NOMO-1 treated with DMSO at 0.1 percent for 48 hours (cell line): ENCODE data around the gene GAS2L1.

Experiments used
- DNase-seq: peaks from one replicate; lab custom pipeline; 2025; ENCODE audit not compliant: unreplicated experiment; lab: John Stamatoyannopoulos, UW

GAS2L1 gene

GRCh38 chr22:29308791-29309262 is 2.4 kb downstream of the GAS2L1 start:
- no peak for DNase-seq

DNA sequence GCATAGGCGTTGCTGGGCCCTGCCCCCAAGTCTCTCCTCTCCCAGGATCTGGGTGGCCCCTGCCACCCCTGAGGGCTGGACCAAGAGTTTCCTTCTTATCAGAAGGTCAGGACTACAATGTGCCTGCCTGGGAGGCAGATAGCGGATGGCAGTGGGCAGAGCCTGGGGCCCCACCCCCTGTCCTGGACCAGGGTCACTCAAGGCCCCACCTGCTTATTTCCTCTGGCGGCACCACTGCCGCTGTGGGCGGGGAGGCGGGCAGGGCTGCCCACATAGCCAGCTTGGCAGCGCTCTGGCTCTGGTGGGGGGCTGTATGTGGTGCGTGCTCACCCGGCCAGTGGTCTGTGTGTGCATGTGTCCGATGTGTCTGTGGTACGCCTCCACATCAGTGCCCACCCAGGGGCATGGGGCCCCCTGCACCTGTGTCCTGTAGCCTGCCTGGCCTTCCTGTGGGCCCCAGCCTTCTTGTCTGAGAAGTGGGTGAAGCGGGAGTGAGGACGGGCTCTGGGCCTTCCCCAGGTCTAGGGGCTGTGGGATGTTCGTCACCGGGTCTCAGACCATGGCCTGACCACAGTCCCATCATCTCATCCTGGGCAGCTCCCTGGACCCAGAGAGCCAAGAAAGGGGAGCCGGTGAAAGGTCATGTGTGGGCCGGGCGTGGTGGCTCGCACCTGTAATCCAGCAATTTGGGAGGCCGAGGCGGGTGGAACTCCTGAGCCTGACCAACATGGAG is 3.0 kb downstream of the GAS2L1 start:
- no peak for DNase-seq

GRCh38 chr22:29310065-29310862 is 3.8 kb downstream of the GAS2L1 start:
- no peak for DNase-seq

- DNase-seq = peak; percentile 69
Observed at GRCh38 chr22:29310863-29311339, 4.5 kb downstream of the GAS2L1 start.

DNA sequence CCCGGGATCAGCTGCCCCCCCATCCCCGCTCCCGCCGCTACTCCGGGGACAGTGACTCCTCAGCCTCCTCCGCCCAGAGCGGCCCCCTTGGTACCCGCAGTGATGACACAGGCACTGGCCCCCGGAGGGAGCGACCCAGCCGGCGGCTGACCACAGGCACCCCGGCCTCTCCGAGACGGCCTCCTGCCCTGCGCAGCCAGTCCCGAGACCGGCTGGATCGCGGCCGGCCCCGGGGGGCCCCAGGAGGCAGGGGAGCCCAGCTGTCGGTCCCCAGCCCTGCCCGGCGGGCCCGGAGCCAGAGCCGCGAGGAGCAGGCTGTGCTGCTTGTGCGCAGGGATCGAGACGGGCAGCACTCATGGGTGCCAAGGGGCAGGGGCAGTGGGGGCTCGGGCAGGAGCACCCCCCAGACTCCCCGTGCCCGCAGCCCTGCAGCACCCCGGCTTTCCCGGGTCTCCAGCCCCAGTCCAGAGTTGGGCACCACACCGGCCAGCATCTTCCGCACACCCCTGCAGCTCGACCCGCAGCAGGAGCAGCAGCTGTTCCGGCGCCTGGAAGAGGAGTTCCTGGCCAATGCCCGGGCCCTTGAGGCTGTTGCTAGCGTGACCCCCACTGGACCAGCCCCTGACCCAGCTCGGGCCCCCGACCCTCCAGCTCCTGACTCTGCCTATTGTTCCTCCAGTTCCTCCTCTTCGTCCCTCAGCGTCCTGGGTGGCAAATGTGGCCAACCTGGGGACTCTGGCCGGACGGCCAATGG is 5.2 kb downstream of the GAS2L1 start:
- DNase-seq = no peak

DNA sequence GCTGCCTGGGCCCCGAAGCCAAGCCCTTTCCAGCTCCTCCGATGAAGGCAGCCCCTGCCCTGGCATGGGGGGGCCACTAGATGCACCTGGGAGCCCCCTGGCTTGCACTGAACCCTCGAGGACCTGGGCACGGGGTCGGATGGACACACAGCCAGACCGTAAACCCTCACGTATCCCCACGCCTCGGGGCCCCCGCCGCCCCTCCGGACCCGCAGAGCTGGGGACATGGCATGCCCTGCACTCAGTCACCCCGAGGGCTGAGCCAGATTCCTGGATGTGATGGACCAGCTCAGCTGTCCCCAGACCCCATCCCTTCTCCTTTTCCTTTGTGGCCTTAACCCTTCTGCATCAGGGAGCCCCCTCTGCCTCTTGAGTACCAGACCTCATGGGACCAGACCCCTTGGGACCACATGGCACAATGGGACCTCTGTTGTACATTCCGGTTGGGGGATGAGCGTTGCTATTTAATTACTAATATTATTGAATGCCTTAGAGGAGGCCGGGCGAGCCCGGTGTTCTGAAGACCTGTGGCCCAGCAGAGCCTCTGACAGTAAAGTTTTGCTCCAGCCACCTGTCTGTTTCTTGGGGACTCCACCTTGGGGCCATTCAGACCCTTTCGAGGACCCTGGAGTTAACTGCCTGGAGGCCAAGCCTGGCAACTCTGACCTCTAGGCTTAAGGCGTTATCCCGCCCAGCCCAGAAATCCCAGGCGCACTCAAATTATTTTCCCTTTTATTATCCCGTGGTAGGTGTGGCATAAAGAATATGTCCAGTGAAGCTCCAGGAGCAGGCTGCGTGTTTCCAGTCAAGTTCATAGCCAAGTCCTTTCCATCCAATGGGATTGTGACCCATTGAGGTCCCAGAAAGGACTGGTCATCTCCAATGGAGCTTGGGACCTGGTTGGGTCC is 6.0 kb downstream of the GAS2L1 start:
- DNase-seq = no peak

GRCh38 chr22:29313126-29313575 is 6.7 kb downstream of the GAS2L1 start:
- no peak for DNase-seq

DNA sequence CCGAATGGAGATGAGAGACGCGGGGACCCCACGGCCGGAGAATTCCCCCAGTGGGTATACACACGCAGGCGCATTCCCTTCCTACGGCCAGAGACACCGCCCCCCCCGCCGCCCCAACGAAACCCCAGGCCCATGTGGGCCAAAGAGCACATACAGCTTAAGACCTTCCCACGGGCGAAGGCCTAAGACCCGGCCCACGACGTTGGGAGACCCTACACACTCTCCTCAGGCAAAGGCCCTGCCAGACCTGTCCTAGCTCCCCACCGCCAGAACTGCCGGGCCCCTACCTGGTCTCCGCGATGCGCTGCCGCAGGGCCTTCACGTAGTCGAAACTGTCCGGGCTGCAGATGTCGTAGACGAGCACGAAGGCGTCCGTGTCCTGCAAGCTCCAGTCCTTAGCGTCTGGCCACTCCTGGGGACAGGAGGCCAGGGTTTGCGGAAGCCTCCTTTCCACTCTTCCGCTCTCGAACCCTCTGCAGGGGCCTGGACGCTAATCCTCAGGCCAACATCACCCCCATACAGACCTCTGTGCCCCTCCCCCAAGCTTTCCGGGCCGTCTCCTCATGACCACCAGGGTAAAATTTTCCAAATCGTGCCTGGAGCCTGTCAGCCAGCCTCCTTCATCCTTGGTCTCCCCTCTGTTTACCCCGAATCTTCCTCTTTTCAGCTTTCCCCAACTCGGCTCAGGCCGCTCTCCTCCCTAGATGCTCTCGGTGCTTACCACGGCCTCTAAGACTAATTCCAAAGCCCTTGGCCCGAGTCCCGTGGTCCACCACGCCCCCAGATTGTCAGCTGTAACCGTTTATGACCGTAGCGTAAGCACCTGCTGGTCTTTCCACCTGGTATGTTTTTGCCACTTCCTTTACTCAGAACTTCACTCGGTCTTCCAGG is 7.4 kb downstream of the GAS2L1 start:
- DNase-seq = no peak

- no peak for DNase-seq
Observed at GRCh38 chr22:29314537-29315285, 8.3 kb downstream of the GAS2L1 start.

- no peak for DNase-seq
Observed at GRCh38 chr22:29315286-29316140, 9.1 kb downstream of the GAS2L1 start, which contains the start of gene RASL10A. TSS of gene RASL10A (minus strand) at chr22:29315697. CDS start at chr22:29315246, 451 bp downstream.

DNA sequence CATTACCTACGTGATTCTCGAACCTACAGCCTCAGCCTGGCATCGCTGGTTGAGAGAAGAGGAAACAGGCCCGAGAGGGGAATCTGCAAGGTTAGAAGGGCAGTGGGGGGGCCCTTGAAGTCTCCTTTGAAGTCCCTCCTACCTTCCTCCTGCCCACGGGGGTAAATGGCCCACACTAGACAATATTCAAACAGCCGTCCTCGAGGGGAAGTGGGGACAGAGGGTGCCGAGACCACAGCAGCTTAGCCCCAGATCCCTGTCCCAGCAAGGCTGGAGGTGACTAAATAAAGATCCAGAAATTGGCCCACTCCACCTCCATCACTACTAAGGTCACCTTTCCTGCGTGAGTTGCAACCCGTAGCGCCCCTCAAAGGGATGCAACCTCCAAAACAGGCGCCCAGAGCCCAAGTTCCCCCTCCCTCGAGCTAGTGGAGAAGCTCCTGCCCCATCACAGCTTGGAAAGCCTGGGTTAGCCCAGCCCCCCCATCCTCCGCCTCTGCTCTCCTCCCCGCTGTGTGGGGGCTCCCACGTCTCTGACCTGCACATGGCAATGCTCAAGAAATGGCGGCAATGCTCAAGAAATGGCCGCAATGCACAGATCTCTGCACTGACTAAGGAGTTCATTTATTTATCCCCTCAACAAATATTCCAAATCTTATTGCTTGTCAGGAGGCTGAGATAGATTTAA is 9.8 kb downstream of the GAS2L1 start:
- no peak for DNase-seq

- DNase-seq = no peak
Observed at GRCh38 chr22:29317827-29318454, 11.5 kb downstream of the GAS2L1 start.

GRCh38 chr22:29319072-29319471 is 12.6 kb downstream of the GAS2L1 start:
- DNase-seq = no peak

- DNase-seq = no peak
Observed at GRCh38 chr22:29320546-29320945, 14.1 kb downstream of the GAS2L1 start.

- DNase-seq = no peak
Observed at GRCh38 chr22:29323641-29324040, 17.2 kb downstream of the GAS2L1 start.

DNA sequence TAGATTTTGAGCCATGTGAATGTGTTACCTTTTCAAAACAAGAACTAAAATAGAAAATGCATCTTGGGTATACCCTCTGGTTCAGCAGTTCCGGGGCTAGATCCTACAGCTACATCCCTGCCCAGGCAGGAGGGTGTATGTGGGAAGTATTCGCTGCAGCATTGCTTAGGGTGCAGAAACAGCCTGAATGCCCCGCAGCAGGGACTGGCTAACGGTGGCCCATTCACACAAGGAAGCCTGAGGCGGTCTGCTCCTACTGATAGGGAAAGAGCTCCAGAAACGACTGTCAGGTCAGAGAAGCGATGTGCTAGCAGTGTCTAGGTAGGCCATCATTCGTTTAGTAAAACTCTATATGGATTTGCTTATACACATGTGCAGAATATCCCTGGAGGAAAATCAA is 18.9 kb downstream of the GAS2L1 start:
- DNase-seq = no peak
